HL-60/S4 treated with retinoic acid at 250 ng/mL for 4 days and 3 days (cell line): ENCODE data around the gene ODR4.
"Not testable (repeated sequence)": the region's sequence is repeated elsewhere in the genome, so short reads cannot be mapped to it uniquely, and the experiment has no call there.

Source experiments
- in situ Hi-C: fragments of 300-500 bp; cut with MboI; formaldehyde crosslinking; loops from 2 replicates; pipeline ENCODE4 v1.7.0; 2022; ENCODE audit warnings: low sequenced_read_pairs

Gene ODR4

DNA sequence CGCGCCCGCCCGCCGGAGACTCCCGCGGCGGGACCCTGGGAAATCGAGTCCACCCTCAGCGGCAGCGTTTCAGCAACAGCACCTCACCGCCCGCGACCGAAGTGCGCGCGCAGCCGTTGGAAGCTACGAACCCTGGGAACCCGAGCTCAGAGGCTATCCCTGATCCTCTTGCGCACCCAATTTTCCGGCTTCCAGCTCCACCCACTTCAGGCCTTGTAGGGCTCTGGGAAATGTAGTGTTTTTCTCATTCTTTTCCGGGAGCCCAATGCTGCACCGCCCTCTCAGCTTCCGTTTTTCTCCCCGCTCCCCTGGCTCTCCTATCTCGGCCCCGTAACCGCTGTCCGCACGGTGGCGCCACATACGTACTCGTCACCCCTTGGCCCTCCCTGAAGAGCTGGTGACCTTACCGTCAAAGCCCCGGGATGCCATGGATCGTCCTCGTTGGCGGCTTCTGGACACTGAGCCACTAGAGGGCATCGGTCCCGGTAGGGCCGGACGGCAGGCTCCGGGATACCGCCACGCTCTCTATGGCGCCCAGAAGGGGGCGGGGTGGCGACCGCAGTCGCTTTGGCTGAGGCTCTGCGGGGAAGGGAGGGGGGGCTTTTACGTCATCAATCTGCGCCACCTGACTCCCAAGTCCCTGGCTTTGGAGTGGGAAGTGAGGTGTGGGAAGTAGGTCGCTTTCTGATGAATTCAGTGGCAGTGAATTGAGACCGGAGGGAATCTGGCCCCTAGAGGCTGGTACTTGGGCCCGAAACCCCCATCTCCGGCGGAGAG is at the start of gene ODR4, which contains the start of gene TPR:
ODR4 (plus strand) TSS at position 687 of the 777 bp plus-strand sequence. CDS start 3,948 bp downstream, outside the sequence.
TPR (minus strand) TSS at position 102 of the 777 bp plus-strand sequence. CDS start 225 bp downstream, outside the sequence.
- in situ Hi-C loops: no loop called here

DNA sequence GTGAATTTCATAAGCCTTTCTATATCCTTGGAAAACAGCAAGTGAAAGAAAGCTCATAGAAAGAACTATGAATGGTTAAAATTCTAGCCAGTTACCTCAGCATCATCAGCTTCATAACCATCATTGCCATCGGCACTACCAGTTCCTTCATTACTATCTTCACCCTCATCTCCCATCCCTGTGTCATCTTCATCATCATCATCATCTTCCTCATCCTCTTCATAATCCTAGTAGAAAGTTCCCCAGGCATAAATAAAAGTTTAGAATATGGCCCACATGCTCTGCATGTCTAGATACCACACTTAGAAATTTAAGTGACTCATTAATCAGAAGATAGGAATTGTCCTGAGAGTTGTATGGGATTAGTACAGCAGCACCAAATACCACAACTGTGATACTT is 49.6 kb upstream of the ODR4 start:
- in situ Hi-C loops: no loop called here

DNA sequence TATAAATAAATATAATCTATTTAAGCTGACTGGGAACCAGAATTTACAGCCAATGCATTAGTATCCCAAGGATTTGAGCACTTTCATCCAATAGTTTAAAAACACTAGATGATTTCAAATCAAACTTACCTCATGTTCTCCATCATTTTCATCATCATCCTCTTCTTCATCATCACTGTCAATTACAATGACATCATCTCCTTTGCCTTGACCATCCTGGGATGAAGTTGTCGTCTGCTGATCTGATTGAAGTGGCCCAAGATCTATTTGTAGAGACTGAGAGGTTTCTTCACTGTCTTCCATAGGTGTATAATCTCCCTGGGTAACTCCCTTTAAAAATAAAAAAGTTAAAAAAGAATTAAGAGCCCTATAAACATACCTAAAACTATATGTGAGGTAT is 48.3 kb upstream of the ODR4 start:
- in situ Hi-C loops: no loop called here

DNA sequence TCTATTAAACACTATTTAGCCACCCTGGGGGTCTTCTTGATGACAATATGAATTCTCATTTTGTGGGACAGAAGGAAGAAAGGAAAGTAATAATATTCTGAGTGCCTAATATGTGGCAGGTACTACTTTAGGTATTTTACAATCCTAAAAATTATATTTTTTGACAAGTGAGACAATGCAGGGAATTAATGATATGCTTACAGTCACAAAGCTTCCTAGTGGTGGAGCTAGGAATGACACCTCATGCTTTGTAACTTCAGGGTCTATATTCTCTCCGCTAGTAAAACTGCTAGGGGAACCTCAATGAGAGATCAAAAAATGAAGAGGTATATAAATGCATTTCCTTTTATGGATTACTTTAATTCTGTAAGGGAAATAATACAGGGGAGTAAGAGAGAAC is 44.9 kb upstream of the ODR4 start:
- in situ Hi-C loops: no loop called here

DNA sequence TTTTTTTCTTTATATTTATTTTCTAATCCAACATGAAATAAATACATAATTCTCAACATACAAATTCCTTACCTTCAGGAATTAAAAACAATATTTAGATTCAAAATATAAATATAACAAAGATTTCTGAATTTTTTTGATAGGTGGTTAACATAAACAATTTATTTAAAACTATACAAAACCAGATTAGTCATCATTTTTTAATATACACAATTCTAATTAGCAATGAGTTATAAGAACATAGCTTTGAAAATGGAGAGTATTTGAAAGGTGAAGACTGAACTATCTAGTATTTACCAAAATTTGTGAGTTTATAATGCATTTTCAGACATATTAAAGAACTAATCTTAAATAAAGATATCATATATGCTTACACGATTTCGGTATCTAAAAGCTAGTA is 38.1 kb upstream of the ODR4 start:
- in situ Hi-C loops: no loop called here

DNA sequence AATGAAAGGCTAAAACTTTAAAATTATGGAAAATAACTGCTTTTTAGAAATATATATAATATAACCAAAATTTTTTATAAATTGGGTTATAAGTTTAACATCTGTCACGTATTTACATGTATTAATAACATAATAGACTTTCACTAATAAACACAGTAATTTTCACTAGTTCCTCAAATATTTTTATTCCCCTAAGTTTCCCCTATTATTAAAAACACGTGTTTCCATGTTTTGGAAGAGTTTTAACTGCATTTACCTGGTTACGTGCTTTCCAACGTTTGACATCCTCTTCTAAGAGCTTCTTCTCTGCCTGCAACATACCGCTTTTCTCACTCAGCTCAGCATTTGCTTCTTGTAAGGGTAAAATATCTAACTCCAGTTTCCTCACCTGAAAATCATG is 34.9 kb upstream of the ODR4 start:
- in situ Hi-C loops: no loop called here

DNA sequence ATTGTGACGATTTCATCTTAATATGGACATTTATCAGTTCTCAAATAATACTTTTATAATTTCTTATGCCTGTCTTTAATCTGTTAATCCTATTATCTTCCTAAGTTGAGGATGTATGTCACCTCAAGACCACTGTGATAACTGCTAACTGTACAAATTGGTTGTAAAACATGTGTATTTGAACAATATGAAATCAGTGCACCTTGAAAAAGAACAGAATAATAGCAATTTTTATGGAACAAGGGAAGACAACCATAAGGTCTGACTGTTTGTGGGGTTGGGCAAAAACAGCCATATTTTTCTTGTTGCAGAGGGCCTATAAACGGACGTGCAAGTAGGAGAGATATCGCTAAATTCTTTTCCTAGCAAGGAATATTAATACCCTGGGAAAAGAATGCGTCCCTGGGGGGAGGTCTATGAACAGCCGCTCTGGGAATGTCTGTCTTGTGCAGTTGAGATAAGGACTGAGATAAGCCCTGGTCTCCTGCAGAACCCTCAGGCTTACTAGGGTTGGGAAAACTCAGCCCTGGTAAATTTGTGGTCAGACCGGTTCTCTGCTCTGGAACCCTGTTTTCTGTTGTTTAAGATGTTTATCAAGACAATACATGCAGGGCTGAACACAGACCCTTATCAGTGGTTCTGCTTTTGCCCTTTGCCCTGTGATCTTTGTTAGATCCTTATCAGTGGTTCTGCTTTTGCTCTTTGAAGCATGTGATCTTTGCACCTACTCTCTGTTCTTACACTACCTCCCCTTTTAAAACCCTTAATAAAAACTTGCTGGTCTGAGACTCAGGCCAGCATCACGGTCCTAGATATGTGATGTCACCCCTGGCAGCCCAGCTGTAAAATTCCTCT is 27.6 kb upstream of the ODR4 start:
- in situ Hi-C loops: not testable (repeated sequence)

DNA sequence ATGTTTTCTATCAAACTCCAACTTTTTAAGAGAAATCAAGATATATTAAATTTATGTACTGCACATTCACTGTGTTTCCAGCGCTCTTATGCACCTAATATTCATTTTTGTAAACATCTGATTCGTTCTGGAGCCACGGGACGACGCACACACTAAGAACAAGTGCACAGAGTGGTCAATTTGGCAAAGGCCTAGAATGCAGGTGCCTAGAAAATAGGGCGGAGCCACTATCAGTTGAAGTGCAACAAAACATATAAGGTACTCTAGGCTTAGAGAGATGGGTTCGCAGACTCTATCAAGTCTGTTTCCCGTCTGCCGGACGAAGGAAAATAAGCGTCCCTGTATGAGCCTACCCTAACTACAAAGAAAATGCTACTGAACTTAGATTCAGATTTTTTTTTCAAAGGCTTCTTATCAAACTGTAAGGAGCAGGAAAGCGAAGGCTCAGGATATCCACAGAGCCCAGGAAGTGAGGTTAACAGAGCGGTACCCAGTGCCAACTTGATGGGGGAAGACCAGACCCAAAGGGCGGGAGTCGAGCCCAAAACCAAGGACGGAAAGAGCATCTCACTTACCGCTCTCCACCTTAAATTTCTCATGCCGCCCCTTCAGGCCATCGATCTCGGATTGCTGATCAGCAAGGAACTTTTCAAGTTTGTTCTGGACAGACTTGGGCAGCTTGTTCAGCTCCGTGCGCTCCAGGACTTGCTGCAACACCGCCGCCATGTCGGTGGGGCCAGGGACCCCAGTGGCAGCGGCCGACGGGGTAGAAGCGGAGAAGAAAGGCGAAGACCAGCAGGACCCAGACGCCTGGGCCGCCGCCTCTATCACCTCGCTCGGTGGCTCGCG is 1.1 kb upstream of the ODR4 start:
- in situ Hi-C loops: no loop called here

DNA sequence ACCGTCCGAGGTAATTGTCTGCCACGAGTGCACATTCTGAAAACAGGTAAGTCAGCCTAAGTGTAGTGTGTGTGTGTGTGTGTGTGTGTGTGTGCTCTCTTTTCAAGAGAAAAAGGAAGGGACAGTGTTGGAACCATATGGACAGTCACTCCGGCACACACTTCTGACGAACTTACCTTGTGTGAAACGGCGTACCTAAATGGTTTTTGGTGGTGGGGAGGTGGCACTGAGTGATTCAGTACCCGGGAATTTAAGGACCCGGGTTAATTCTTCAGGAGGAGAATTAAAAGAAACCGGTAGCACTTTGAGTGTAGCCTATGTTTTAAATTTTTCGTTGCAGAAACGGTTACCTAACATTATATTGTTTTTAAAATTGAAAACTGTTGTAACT is 286 bp downstream of the ODR4 start:
- in situ Hi-C loops: no loop called here

DNA sequence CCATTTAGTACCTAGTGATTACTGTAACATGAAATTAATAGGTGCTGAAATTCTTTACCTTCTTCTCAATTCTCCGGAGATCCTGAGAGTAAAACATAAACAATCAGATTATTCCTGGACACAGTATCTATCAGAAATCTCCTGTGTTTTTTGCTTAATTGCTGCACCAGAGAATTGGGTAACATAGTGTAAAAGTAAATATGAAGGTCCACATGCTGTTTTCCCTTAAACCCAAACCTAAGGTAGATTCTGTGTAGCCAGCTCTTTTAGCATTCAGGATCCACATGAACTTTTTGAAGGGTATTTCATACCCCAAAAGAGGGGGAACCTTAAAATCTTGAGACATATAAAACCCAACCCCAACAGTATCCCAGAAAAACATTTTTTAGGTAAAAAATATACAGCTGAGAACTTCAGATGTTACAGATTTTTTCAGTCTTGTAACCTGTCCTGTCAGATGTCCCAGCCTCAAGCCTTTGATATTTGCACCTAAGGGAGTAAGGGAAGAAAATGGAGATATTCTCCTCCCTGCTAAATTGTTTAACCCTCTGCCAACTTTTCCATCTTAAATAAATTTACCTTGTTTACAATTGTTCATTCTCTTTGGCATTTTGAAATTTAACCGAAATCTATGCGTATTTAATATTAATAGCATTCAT is 11.2 kb downstream of the ODR4 start:
- in situ Hi-C loops: no loop called here

DNA sequence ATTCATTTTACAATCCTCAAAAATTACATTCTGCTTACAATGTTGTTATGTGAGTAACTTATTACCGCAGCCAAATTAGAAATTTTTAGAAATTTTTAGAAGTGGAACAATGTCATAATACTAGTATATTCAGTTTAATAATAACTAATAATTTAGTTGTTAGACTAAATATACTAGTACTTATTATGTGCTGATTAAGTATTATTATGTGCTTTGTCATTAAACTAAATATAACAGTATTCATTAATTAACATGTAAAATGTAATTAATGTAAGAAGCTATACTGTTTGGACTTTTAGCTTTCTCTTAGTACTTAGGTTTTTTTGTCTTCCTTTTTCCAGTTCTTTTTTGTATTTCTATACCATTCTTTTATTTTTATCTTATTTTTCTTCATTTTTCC is 15.3 kb downstream of the ODR4 start:
- in situ Hi-C loops: no loop called here

DNA sequence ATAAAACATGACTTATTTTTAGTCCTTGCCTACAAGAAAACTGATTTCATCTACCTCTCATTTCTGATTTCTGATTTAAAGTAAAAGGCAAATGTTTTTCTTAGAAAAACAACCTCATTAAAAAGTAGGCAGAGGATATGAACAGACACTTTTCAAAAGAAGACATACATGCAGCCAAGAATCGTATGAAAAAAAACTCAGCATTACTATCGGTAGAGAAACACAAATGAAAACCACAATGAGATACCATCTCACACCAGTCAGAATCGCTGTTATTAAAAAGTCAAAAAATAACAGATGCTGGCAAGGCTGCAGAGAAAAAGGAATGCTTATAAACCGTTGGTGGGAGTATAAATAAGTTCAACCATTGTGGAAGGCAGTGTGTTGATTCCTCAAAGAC is 16.2 kb downstream of the ODR4 start:
- in situ Hi-C loops: no loop called here

DNA sequence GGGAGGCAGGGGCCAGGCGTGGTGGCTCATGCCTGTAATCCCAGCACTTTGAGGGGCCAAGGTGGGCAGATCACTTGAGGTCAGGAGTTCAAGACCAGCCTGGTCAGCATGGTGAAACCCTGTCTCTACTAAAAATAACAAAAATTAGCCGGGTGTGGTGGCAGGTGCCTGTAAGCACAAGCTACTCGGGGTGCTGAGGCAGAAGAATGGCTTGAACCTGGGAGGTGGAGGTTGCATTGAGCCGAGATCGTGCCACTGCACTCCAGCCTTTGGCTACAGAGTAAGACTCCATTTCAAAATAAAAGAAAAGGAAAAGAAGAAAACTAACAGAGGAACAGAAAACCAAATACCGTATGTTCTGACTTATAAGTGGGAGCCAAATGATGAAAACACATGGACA is 17.1 kb downstream of the ODR4 start:
- in situ Hi-C loops: not testable (repeated sequence)

DNA sequence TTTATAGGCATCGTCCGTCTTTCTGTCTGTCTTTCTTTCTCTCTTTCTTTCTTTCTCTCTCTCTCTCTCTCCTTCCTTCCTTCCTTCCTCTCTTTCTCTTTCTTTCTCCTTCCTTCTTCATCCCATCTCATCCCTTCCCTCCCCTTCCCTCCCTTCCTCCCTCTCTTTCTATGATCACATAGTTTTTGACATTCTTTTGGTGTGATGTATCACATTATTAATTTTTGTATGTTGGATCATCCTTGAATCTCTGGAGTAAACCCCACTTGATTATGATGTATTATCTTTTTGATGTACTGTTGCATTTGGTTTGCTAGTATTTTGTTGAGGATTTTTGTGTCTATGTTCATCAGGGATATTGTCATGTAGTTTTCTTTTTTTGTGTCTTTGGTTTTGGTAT is 25.8 kb downstream of the ODR4 start:
- in situ Hi-C loops: loop anchor here (25.0 kb wide), 1 partner anchor 586 kb away; no protein-coding TSS in a partner anchor

DNA sequence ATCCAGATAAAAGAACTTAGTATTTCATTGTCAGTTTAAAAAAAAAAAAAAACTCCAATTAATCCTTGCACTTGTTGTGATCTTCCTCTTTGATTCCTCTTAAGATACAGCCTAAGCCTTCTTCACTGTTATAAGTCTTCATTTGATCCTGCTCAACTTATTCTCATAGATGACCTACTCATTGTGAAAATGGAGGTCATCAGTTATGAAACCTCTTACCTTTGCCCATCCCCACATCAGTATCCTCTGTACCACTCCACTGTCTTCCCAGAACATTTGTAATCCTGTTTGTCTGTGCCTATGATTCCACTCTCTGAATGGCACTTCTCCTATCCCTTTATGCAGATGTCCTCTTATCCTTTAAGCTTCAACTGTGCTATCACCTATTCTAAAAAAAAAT is 28.0 kb downstream of the ODR4 start:
- in situ Hi-C loops: loop anchor here (25.0 kb wide), 1 partner anchor 584 kb away; no protein-coding TSS in a partner anchor

DNA sequence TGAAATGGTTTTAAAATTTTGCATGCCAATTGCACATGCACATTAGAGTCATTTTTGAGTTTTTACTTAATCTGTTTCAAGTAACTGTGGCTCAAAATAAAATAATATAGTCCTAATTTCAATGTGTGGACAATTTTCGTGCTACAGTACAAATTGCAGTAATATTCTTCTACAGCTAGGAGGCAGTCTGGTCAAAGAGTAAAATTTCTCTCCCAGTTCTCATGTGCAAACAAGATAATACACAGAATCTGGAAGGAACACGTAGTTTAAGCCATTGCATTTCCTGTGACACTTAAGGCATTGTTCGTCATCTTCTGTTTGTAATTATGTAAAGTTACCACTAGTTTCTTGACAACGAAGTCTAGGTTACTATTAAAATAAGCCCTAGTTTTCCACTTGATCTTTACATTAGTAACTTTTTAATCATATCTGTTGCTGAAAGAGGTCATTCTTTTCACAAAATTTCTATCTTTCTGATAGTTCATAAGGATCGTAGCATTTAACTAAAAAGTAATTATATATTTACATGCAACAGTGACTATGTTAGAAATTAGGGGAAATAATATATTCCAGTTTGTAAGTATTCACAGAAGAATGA is 28.9 kb downstream of the ODR4 start:
- in situ Hi-C loops: loop anchor here (25.0 kb wide), 1 partner anchor 583 kb away; no protein-coding TSS in a partner anchor

DNA sequence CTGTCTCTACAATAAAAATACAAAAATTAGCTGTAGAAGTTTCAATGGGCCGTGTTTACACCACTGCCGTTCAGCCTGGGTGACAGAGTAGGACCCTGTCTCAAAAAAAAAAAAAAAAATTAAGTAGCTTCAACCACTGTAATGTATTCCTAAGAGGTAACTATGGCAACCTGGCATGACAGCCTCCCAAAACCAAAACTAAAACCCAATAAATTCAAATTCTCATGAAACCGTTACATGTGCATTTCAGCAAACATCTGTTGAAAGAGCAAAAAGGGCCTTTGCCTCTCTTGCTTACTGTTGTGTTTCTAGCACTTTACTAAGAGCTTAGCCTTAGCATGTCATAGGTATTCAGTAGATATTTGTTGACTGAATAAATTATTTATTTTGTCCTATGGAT is 33.5 kb downstream of the ODR4 start:
- in situ Hi-C loops: loop anchor here (25.0 kb wide), 1 partner anchor 578 kb away; no protein-coding TSS in a partner anchor

DNA sequence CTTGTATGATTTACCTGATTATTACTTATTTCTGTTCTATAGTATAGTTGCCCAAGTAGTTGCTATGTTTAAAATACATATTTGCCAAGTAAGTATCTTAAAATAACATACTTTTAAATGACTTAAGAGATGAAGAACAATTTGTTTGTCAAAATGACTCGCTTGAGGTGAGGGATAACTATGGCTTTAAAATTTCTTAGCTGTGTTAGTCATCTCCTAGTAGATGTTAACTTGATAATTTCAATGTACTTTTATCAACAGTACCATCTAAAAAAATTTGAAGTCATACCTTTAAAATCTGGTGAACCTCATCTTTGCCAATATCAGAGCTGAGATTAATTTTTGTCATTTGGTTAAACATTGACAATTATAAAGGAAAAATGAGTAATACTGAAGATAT is 37.7 kb downstream of the ODR4 start:
- in situ Hi-C loops: loop anchor here (25.0 kb wide), 1 partner anchor 574 kb away; no protein-coding TSS in a partner anchor

DNA sequence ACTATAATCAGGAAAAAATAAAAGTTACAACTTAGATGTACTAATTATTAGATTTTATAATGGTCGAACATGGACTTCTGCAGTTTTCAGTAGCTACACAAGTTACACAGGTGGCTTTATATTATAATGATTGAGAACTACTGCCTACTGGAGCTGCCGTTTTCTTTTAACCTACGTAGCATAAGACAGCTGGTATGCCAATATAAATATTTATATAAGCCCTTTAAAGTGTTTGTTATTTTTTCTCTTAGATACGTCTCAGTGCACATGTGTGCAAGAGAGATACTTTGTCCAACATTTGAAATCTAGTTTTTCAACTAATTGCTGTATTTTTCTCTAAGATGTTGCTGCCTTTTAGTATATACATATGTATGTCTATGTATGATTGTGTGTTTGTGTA is 42.9 kb downstream of the ODR4 start:
- in situ Hi-C loops: loop anchor here (25.0 kb wide), 1 partner anchor 569 kb away; no protein-coding TSS in a partner anchor

DNA sequence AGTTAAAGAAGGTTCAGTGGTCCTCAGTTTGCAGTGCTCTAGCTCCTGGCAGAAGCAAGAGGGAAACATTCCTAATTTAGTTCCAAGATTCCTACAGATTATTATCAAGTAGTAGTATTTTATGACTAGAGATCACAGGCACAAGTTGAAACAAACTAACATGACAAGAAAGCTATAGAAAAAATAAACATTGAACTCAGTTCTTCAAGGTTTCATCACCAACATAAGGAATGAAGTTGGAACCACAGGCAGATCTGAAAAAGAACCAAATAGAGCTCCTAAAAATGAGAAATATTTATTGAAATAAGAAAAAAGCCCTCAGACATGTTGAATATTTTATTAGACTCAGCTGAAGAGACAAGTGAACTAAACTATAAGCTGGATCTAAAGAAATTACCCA is 44.7 kb downstream of the ODR4 start:
- in situ Hi-C loops: loop anchor here (25.0 kb wide), 1 partner anchor 567 kb away; no protein-coding TSS in a partner anchor
